Adrenal gland (tissue), 12 donors: ENCODE data around the gene SLFN5. TPM values are rescaled to one million over a fixed set of nuclear protein-coding genes. Genes with fewer than 3 reads are reported as not detected.
"Not testable (repeated sequence)": the region's sequence is repeated elsewhere in the genome, so short reads cannot be mapped to it uniquely, and the experiment has no call there.

ENCODE experiments used
- DNase-seq, 7 donors: peaks; one replicate each; pipeline ENCODE4 v3.0.0-alpha.2; 2019 to 2020
- H3K27ac ChIP-seq, 5 donors: fragments of 200-600 bp; sonication (generic) in 4 of 5; 1 replicate in 3 of 5; 2 replicates in 2 of 5; pipeline versions ENCODE4 v1.5.1 to v1.8.0; 2016 to 2020; ENCODE audit warnings: mild to moderate bottlenecking in 1 of 5
- H3K27me3 ChIP-seq: fragments of 200-600 bp; 2 replicates; pipeline ENCODE4 v1.8.0; 2021
- H3K36me3 ChIP-seq, 2 donors: fragments of 200-600 bp; replicated peaks in 1 of 2; 1 replicate in 1 of 2; 2 replicates in 1 of 2; pipeline versions ENCODE4 v1.5.1 to v1.8.0; 2018 to 2022
- H3K4me1 ChIP-seq, 2 donors: fragments of 200-600 bp; replicated peaks in 1 of 2; 1 replicate in 1 of 2; 2 replicates in 1 of 2; pipeline versions ENCODE4 v1.5.1 to v1.8.0; 2018 to 2021
- H3K4me3 ChIP-seq, 4 donors: fragments of 200-600 bp; sonication (generic) in 3 of 4; one replicate each; pipeline ENCODE4 v1.5.1; 2016 to 2018
- H3K9me3 ChIP-seq, 3 donors: fragments of 200-600 bp; sonication (generic) in 1 of 3; replicated peaks in 1 of 3; 1 replicate in 2 of 3; 2 replicates in 1 of 3; pipeline versions ENCODE4 v1.5.1 to v1.8.0; 2016 to 2021
- CTCF ChIP-seq, 6 experiments: fragments of 450-650 bp in 4 of 6; fragments of 200-600 bp in 2 of 6; sonication (generic) in 1 of 6; IDR thresholded peaks; 1 replicate in 5 of 6; 2 replicates in 1 of 6; pipeline versions ENCODE4 v1.5.1 to v1.8.0; 2016 to 2021; ENCODE audit warnings: antibody characterized with exemption in 6 of 6, mild to moderate bottlenecking in 2 of 6, moderate library complexity in 1 of 6
- POLR2A ChIP-seq, 2 donors: fragments of 450-650 bp; IDR thresholded peaks; one replicate each; pipeline ENCODE4 v1.6.1; 2017; ENCODE audit warnings: antibody characterized with exemption in 2 of 2, mild to moderate bottlenecking in 2 of 2, moderate library complexity in 1 of 2
- WGBS, 4 donors: extraction: QIAGEN DNeasy Blood & Tissue Kit in 2 of 4; methylation state at CpG; one replicate each; pipeline versions ENCODE4 v1.1.5 to v1.1.7; 2013 to 2017; 5-methylcytosine and 5-hydroxymethylcytosine counted together
- intact Hi-C, 2 donors: fragments of 100-400 bp; cut with DNase I; formaldehyde crosslinking; loops; one replicate each; pipeline versions ENCODE4 v1.14.1 to v1.15.0; 2022 to 2023
- polyA plus RNA-seq, 3 donors: library from polyadenylated mRNA; stranded (reverse); fragments of 200-250 nt in 2 of 3; fragments of 350-450 nt in 1 of 3; fragmentation: Illumina TruSeq in 1 of 3; extraction: RNeasy Lipid Tissue Mini Kit (QIAGEN cat#74804) in 1 of 3; gene quantifications; one replicate each; pipeline ENCODE4 v1.2.3, GENCODE V29; 2013 to 2014
- total RNA-seq, 9 donors: library from RNA; depleted of rRNA in 4 of 9; stranded (reverse); fragments of >200 nt in 4 of 9; fragments of 120-200 nt in 1 of 9; fragmentation: NEBNext Ultra II Directional in 1 of 9; extraction: Animal tissue kit (Norgen Biotek cat#: 25700) in 1 of 9; gene quantifications; one replicate each; pipeline versions ENCODE4 v1.1.0 to v1.2.4, GENCODE V29; 2013 to 2023
- donor health status: healthy with polysubstance abuse.
- donor health status: Bipolar disorder and iron deficiency.
- donor health status: DM: yes; HTN: yes; CAD: no.
- donor health status: DM: no; HTN: no; CAD: no.
- donor health status: DM: no; HTN: no; CAD: no.
- donor health status: DM: yes; HTN: yes; CAD: no.

Gene SLFN5
- total and polyA plus RNA-seq, 12 donors, result 3.2 to 57.8 (median 34.4) TPM

- DNase-seq, result no peak
- no peaks in the 10 kb centered on the region for H3K27me3 ChIP-seq
- H3K4me3 ChIP-seq, result no peak overlapping the region
- WGBS, 4 donors, result 68 to 88% (median 75%) methylated on average over 2 of the region's 2 CpGs
- H3K36me3 ChIP-seq, result no peaks in the 10 kb centered on the region
- TF ChIP-seq POLR2A (IDR thresholded peaks at IDR 0.05) (no peak), CTCF (IDR thresholded peaks at IDR 0.05) (no peak)
- H3K9me3 ChIP-seq, result no peaks in the 10 kb centered on the region
- intact Hi-C loops, result no loop called here
- no peaks in the 10 kb centered on the region for H3K4me1 ChIP-seq
- H3K27ac ChIP-seq, result no peak overlapping the region
Measured at GRCh38 chr17:35297666-35298065, 54.8 kb downstream of the SLFN5 start.

- intact Hi-C loops, result no loop called here
- Histone ChIP-seq H3K4me1 (no peaks in the 10 kb centered on the region), H3K9me3 (no peaks in the 10 kb centered on the region), H3K27ac (no peak overlapping the region), H3K4me3 (no peak overlapping the region), H3K27me3 (no peaks in the 10 kb centered on the region), H3K36me3 (no peaks in the 10 kb centered on the region)
- TF ChIP-seq POLR2A (IDR thresholded peaks at IDR 0.05), result no peak
- TF ChIP-seq CTCF (IDR thresholded peaks at IDR 0.05), result no peak
- DNase-seq, result no peak
Measured at GRCh38 chr17:35298639-35299038, 55.8 kb downstream of the SLFN5 start.

- Histone ChIP-seq H3K9me3 (no peaks in the 10 kb centered on the region), H3K27me3 (no peaks in the 10 kb centered on the region), H3K4me1 (no peaks in the 10 kb centered on the region), H3K36me3 (no peaks in the 10 kb centered on the region), H3K4me3 (no peak overlapping the region), H3K27ac (no peak overlapping the region)
- intact Hi-C loops, result no loop called here
- DNase-seq, result no peak
- 64 to 83% (median 73%) methylated on average over 5 of the region's 5 CpGs for WGBS, 4 donors
- no peak for TF ChIP-seq POLR2A (IDR thresholded peaks at IDR 0.05)
- no peak for TF ChIP-seq CTCF (IDR thresholded peaks at IDR 0.05)
Measured at GRCh38 chr17:35299135-35299534, 56.3 kb downstream of the SLFN5 start.

- H3K27me3 ChIP-seq, H3K27ac ChIP-seq, H3K9me3 ChIP-seq, H3K4me3 ChIP-seq, intact Hi-C loops, H3K4me1 ChIP-seq, DNase-seq, H3K36me3 ChIP-seq: not testable (repeated sequence)
- 52 to 81% (median 72%) methylated on average over 3 of the region's 3 CpGs for WGBS, 4 donors
Measured at GRCh38 chr17:35309345-35309744, 66.5 kb downstream of the SLFN5 start.

GRCh38 chr17:35312346-35312745 lies 69.5 kb downstream of the SLFN5 start:
- intact Hi-C loops, result loop anchor here (5.0 to 10.0 kb wide), 3 partner anchors 148 to 435 kb away; no protein-coding TSS in a partner anchor
- Histone ChIP-seq H3K4me3 (no peak overlapping the region), H3K4me1 (peaks cover 0 to 6% of the 10 kb centered on the region in 2 donors), H3K9me3 (no peaks in the 10 kb centered on the region), H3K27me3 (no peaks in the 10 kb centered on the region), H3K27ac (no peak overlapping the region), H3K36me3 (no peaks in the 10 kb centered on the region)
- DNase-seq, result no peak
- TF ChIP-seq CTCF (IDR thresholded peaks at IDR 0.05), result no peak
- 61 to 68% (median 63%) methylated on average over 3 of the region's 3 CpGs for WGBS, 4 donors
